Measurements from ENCODE around the gene GBX1. TPM values are rescaled to one million over a fixed set of nuclear protein-coding genes. Genes with fewer than 3 reads are reported as not detected.

The GBX1 gene
- total RNA-seq, 4 donors from 2014 or later: not detected

- Histone ChIP-seq H3K27me3 (peaks cover 0 to 71% (median 5%) of the 10 kb centered on the region in 4 donors), H3K9me3 (peaks cover 0 to 4% (median 0%) of the 10 kb centered on the region in 4 donors), H3K4me1 (peaks cover 0 to 13% (median 2%) of the 10 kb centered on the region in 4 donors), H3K4me3 (no peak overlapping the region), H3K36me3 (peaks cover 0 to 9% (median 0%) of the 10 kb centered on the region in 4 donors), H3K27ac (replicated peaks in 1 of 4) (no peak overlapping the region)
- no peak for DNase-seq (ENCODE audit: extremely low spot score)
- TF ChIP-seq POLR2A (IDR thresholded peaks at IDR 0.05; ENCODE audit: low read depth) (no peak), EP300 (IDR thresholded peaks at IDR 0.05) (no peak), POLR2AphosphoS5 (IDR thresholded peaks at IDR 0.05) (no peak), CTCF (IDR thresholded peaks at IDR 0.05) (no peak)
- WGBS: 100% methylated on average over 1 of the region's 1 CpG
- intact Hi-C loops (cut with DNase I): no loop called here
Measured at GRCh38 chr7:151177310-151177709, 9.8 kb upstream of the GBX1 start.

GRCh38 chr7:151176401-151176800 lies 8.9 kb upstream of the GBX1 start:
- DNase-seq (ENCODE audit: extremely low spot score): no peak

GRCh38 chr7:151175793-151176311 lies 8.4 kb upstream of the GBX1 start:
- Histone ChIP-seq H3K27ac (replicated peaks in 1 of 4) (no peak overlapping the region), H3K36me3 (peaks cover 0 to 5% (median 0%) of the 10 kb centered on the region in 4 donors), H3K27me3 (peaks cover 0 to 73% (median 5%) of the 10 kb centered on the region in 4 donors), H3K4me3 (no peak overlapping the region), H3K9me3 (peaks cover 0 to 4% (median 0%) of the 10 kb centered on the region in 4 donors), H3K4me1 (peaks cover 0 to 14% (median 2%) of the 10 kb centered on the region in 4 donors)
- intact Hi-C loops (cut with DNase I): no loop called here
- DNase-seq (ENCODE audit: extremely low spot score): no peak
- WGBS: 81% methylated on average over 11 of the region's 23 CpGs
- TF ChIP-seq POLR2A (IDR thresholded peaks at IDR 0.05; ENCODE audit: low read depth) (no peak), POLR2AphosphoS5 (IDR thresholded peaks at IDR 0.05) (no peak), CTCF (IDR thresholded peaks at IDR 0.05) (no peak), EP300 (IDR thresholded peaks at IDR 0.05) (no peak)

More at GRCh38 chr7:151176401-151176800, 8.9 kb upstream of the GBX1 start:
- Histone ChIP-seq H3K9me3 (peaks cover 0 to 4% (median 0%) of the 10 kb centered on the region in 4 donors), H3K4me3 (no peak overlapping the region), H3K36me3 (peaks cover 0 to 9% (median 0%) of the 10 kb centered on the region in 4 donors), H3K27me3 (peaks cover 0 to 77% (median 5%) of the 10 kb centered on the region in 4 donors), H3K4me1 (peaks cover 0 to 14% (median 2%) of the 10 kb centered on the region in 4 donors), H3K27ac (replicated peaks in 1 of 4) (no peak overlapping the region)
- WGBS: 87% methylated on average over 3 of the region's 9 CpGs
- TF ChIP-seq POLR2A (IDR thresholded peaks at IDR 0.05; ENCODE audit: low read depth) (no peak), POLR2AphosphoS5 (IDR thresholded peaks at IDR 0.05) (no peak), EP300 (IDR thresholded peaks at IDR 0.05) (no peak), CTCF (IDR thresholded peaks at IDR 0.05) (no peak)
- intact Hi-C loops (cut with DNase I): no loop called here

GRCh38 chr7:151175047-151175792 lies 7.7 kb upstream of the GBX1 start:
- Histone ChIP-seq H3K4me3 (no peak overlapping the region), H3K4me1 (peaks cover 0 to 14% (median 2%) of the 10 kb centered on the region in 4 donors), H3K27me3 (peaks cover 0 to 72% (median 5%) of the 10 kb centered on the region in 4 donors), H3K9me3 (peaks cover 0 to 4% (median 0%) of the 10 kb centered on the region in 4 donors), H3K36me3 (no peaks in the 10 kb centered on the region), H3K27ac (replicated peaks in 1 of 4) (no peak overlapping the region)
- WGBS: 74% methylated on average over 16 of the region's 16 CpGs
- intact Hi-C loops (cut with DNase I): no loop called here
- no peak for TF ChIP-seq POLR2AphosphoS5 (IDR thresholded peaks at IDR 0.05)
- no peak for TF ChIP-seq POLR2A (IDR thresholded peaks at IDR 0.05; ENCODE audit: low read depth)
- no peak for TF ChIP-seq EP300 (IDR thresholded peaks at IDR 0.05)
- no peak for TF ChIP-seq CTCF (IDR thresholded peaks at IDR 0.05)
- DNase-seq (ENCODE audit: extremely low spot score): no peak

Measured in esophagus muscularis mucosa (tissue), 4 donors.